GM21447 (cell line): ENCODE measurements around the gene PTRH1.

ENCODE experiments used
- ATAC-seq: cut with Tn5 transposase; IDR thresholded peaks from one replicate; pipeline ENCODE4 v1.9.1; 2021; ENCODE audit not compliant: unreplicated experiment

The PTRH1 gene

DNA sequence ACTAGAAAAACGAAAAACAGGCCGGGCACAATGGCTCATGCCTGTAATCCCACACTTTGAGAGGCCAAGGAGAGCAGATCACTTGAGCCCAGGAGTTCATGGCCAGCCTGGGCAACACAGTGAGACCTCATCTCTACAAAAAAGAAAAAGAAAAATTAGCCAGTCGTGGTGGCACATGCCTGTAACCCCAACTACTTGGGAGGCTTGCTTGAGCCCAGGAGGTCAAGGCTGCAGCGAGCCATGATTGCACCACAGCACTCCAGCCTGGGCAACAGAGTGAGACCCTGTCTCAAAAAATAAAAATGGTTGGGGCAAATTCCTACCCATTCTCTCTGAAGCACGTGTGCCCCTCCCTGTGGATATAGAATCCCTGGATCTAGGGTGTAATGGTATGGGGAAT lies 17.1 kb downstream of the PTRH1 start:
- ATAC-seq, result no peak

DNA sequence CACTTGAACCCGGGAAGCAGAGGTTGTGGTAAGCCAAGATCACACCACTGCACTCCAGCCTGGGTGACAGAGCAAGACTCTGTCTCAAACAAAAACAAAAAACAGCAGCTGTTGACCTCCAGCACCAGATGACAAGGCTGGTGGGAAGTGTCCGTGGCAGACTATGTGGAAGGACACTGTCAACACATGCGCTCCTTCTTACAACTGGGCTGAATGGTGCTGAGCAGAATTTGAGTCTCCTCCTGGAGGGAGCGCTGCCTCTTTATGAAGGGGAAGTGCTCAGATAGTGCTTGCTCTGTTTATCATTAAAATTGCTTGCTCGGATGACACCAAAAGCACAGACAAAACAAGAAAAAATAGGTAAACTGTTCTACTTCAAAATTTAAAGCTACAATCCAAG lies 17.9 kb downstream of the PTRH1 start:
- ATAC-seq, result no peak

DNA sequence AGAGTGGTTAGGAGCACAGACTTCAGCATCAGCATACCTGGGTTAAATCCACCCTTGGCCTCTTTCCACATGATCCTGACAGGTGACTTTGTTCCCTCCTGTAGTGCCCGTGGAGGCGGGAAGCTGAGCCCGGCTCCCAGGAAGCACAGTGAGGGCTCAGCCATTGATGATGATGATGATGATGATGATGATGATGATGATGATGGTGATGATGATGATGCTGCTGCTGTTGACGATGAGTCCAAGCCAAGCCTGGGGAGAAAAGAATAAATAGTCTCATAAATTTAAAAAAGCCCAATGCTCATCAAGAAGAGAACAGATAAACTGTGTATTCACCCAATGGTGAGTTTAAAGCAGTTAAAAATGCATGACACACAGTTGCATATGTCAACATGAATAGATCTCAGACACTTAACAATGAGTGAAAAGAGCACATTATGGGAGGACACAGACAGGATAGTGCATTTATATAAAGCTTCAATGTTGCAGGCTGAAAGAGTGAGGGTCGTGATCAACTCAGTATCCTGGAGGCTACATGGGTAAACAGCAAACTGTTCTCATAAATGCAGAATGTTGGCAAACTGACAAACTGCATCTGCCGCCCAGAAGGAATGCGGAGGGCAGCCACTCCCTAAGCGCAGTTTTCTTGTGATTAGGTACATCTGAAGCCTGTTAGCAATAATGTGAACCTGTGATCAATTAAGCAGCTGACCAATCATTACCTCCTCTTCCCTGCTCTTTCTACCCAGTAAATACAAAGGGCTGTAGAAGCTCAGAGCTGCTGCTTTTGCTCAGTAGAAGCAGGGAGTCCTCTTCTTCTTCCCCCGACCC lies 20.4 kb downstream of the PTRH1 start:
- no peak for ATAC-seq

GRCh38 chr9:127693697-127694096 lies 21.8 kb downstream of the PTRH1 start:
- no peak for ATAC-seq

GRCh38 chr9:127693143-127693542 lies 22.3 kb downstream of the PTRH1 start:
- no peak for ATAC-seq

DNA sequence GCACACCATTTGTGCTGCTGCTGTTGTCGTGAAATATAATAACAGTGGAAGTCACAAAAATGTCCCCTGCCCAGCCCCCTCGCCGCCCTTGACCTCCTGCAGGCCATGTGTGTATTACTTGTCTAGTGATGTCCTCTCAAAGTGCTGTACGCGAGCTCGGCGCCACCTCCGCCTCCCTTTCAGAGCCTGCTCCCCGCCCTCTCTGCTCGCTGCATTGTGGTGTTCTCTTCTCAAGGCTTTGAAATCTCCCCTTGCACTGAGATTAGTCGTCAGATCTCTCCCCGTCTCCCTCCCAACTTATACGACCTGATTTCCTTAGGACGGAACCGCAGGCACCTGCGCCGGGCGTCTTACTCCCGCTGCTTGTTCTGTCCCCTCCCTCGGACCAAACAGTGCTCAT lies 23.4 kb downstream of the PTRH1 start:
- ATAC-seq, result no peak

DNA sequence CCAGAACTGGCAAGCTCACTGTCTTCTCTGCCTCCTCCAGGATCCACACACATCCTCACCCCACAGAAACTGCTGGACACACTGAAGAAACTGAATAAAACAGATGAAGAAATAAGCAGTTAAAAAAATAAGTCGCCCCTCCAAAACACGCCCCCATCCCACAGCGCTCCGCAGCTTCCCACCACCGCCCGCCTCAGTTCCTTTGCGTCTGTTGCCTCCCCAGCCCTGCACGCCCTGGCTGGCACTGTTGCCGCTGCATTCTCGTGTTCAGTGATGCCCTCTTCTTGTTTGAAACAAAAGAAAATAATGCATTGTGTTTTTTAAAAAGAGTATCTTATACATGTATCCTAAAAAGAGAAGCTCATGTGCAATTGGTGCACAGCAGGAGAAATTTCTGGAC lies 24.7 kb downstream of the PTRH1 start:
- ATAC-seq, result no peak

- no peak for ATAC-seq
Measured at GRCh38 chr9:127689329-127690000, 26.0 kb downstream of the PTRH1 start.

- no peak for ATAC-seq
Measured at GRCh38 chr9:127686461-127687393, 28.7 kb downstream of the PTRH1 start.

DNA sequence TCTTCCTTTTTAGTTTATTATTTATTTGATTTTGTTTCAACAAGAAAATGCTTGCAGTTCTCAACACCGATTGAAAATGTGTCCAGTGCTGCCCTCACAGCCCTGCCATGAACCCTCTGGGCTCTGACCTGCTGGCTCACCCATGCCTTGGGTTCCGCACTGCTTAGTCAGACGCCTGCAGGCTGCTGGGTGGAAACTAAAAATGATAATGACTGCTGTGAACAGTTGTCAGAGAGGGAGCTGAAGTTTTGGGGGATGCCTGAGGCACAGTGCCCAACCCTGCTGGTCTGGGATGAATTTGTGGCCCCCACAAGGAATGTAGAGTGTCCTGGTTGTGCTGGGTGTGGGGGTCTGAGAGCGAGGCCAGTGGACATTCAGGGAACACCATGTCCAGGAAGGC lies 30.9 kb downstream of the PTRH1 start:
- no peak for ATAC-seq

DNA sequence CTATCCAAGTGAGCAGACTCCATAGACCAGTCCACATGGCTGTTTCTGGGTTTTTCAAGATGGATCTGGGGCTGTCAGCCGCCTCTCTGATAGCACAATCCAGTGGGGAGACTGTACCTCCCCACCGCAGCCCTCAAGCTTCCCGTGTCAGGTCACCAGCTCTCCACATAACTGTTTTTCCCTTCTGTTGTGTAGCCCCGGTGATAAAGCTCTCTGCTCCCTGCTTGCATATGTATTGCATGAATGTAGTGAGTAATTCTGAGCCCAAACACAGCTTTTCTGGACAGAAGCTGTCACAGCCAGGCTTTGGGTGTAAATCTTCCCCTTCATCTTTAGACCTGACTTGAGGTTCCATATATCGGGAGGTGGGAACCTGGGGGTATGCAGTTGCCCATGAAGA lies 31.7 kb downstream of the PTRH1 start:
- no peak for ATAC-seq

DNA sequence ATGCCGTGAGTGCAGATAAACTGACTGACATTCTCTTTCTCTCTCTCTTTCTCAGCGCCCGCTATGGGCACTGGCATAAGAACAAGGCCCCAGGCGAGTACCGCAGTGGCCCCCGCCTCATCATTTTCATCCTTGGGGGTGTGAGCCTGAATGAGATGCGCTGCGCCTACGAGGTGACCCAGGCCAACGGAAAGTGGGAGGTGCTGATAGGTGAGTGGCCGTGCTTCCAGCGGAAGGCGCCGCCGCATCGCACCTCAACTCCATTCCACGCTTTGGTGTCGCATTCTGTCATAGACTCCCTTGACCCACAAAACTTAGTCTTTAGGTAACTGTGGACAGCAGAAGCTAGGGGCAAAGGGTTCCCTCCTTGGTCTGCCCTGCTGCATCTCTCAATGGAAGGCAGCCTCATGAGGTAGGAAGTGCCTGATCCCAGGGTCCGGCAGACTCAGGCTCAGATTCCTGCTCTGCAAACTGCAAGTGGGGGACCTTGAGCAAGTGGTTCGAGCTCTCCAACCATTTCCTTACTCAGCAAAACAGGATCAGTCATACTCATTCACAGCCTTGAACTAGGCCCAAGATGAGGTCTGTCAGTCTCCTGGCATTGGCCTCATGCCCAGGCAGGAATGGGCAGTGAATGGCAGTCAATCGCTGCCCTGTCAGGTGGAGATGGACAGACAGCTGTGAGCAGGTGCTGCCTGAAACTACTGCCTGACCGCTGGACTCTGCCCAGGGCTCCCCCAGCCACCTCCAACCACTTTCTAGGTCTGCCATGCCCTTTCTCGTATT lies 32.9 kb downstream of the PTRH1 start:
- ATAC-seq, result no peak

- no peak for ATAC-seq
Measured at GRCh38 chr9:127680846-127681245, 34.6 kb downstream of the PTRH1 start.

DNA sequence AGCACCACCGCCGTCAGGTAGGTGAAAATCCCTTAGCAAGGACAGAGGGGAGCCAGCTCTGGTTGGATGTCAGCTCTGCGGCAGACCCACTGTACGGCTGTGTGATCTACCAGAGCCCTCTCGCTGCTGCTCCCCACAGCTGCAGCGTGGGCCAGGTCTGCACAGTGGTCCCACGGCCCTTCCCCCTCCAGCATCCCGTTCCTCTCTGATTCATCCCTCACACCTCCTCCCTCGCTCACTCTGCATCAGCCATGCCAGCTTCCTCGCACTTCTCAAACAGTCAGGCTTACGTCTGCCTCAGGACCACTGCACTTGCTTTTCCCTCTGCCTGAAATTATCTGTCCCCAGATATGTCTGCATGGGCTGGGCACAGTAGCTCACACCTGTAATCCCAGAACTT lies 35.2 kb downstream of the PTRH1 start:
- ATAC-seq, result no peak

DNA sequence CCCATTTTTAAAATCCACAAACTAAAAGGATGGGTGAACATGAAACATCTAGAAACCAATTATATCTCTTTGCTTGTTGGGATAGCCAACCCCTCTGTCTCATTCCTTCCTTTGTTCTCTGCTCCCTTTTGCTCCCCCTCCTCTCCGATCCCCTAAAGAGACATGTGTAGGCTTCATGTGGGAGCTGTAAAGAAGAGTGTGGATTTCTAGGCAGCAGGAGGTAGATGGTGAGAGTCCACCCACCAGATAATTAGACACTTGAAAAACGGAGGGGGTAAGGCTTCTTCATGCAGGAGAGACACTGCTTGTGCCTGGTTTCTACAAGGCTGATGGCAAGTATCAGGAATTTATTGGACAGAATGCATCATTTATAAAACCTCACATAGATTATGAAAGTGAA lies 36.0 kb downstream of the PTRH1 start:
- ATAC-seq, result no peak

GRCh38 chr9:127676638-127677037 lies 38.8 kb downstream of the PTRH1 start:
- no peak for ATAC-seq

GRCh38 chr9:127673234-127673633 lies 42.2 kb downstream of the PTRH1 start:
- ATAC-seq, result no peak

- ATAC-seq, result no peak
Measured at GRCh38 chr9:127667906-127668305, 47.6 kb downstream of the PTRH1 start.

GRCh38 chr9:127667127-127667844 lies 48.2 kb downstream of the PTRH1 start:
- no peak for ATAC-seq
